DMS 273 treated with DMSO at 0.1 percent for 48 hours (cell line): ENCODE measurements around the gene EIPR1.
A peak's percentile ranks its signal among the peaks of the same experiment; 100 is the strongest.

Experiments used
- DNase-seq: peaks from one replicate; lab custom pipeline; 2025; lab: John Stamatoyannopoulos, UW

Gene EIPR1

GRCh38 chr2:3303583-3304406 is 73.8 kb downstream of the EIPR1 start:
- peak; percentile 28 for DNase-seq

- DNase-seq: no peak
These were observed 74.7 kb downstream of the EIPR1 start for GRCh38 chr2:3302751-3303582.

GRCh38 chr2:3302421-3302750 is 75.2 kb downstream of the EIPR1 start:
- no peak for DNase-seq

DNA sequence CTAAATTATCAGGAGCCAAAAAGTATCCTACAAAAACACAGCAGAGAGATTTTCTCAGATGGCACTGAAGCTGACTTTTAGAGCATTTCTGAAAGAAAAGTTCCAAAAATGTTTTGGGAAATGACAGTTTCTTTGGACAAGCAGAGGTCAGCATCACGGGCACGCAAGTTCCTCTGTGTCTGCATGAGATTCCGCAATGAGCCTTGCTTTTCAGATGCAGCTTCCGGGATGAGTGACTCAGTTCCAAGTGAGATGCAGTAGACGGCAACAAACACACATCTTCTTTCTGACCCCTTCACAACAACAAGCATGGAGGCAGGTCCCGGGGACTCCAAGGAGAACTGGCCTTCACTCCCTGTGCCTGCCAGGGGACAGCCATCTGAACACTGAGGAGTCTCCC is 76.6 kb downstream of the EIPR1 start:
- no peak for DNase-seq

DNA sequence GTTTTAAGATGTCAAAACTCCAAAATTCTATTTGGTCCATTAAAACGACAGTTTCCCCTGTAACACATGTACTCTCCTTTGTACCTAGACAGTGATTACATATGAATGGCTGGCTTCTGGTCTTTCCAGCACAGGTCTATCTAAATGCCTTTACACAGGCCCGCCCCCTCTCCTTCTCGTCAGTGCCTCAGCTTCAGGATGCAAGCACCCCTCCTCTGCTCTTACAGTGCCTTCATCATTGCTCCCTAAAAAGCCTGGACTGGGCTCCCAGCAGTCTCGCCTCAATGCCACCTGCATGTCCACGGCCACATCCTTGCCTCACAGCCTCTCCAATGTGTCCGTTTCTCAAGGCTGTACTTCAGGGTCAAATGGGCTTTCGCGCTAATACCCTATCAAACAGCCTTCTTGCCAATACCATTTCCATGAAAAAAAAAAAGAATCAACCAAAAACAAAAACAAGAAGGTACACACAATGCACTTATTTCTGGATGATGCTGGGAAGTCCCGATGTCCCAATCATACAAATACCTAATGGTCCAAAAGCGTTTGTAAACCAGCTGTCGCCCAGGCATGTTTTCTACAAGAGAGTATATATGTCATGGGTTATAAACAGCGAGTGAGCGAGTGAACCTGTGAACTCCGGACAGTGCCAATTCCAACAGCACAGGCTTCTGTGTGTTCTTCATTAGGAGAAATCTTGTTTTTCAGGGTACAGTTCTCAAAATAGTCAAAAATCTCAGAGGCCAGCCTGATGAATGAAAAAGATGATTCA is 77.2 kb downstream of the EIPR1 start:
- DNase-seq: no peak

- DNase-seq: no peak
These were observed 77.9 kb downstream of the EIPR1 start for GRCh38 chr2:3299703-3300102.

GRCh38 chr2:3299130-3299529 is 78.5 kb downstream of the EIPR1 start:
- no peak for DNase-seq

DNA sequence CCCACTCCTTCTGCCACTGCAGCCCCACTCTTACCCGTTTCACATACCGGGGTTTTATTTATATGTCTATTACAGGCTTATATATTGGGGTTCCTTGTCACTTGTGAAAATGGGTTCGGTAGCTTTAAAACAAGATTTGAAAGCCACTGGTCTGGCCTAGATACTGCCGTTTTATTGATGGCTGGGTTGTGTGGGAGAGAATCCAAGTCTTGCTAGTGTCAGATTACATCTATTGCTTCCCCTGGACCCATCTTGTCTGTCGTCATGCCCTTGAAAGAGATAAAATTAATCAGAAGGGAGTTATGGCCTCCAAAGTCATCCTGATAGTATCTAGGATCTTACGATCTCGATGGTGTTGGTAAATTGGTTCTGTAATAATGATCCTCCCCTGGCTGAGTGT is 79.4 kb downstream of the EIPR1 start:
- no peak for DNase-seq

- no peak for DNase-seq
These were observed 80.1 kb downstream of the EIPR1 start for GRCh38 chr2:3297523-3297922.

GRCh38 chr2:3296182-3296972 is 81.2 kb downstream of the EIPR1 start:
- no peak for DNase-seq

GRCh38 chr2:3294493-3294892 is 83.1 kb downstream of the EIPR1 start:
- DNase-seq: no peak

- DNase-seq: no peak
These were observed 83.5 kb downstream of the EIPR1 start for GRCh38 chr2:3294069-3294468.

DNA sequence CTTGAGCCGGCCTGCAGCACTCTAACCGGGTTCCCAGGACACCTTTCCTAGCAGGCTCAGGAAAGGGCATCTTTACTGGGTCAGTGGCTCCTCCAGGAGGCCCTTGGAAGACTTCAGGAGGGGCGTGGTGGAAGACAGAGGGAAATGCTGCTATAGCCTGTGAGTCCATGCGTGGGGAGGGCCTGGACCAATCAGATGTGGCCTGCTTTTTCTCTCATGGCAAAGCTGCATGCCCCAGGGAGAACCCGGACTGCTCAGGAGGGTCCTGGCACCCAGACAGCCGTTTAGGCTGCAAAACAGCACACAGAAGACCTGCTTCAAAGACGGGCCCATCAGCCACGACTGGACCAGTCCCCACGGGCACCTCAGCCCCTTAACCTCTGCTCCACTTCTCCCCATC is 84.4 kb downstream of the EIPR1 start:
- no peak for DNase-seq

DNA sequence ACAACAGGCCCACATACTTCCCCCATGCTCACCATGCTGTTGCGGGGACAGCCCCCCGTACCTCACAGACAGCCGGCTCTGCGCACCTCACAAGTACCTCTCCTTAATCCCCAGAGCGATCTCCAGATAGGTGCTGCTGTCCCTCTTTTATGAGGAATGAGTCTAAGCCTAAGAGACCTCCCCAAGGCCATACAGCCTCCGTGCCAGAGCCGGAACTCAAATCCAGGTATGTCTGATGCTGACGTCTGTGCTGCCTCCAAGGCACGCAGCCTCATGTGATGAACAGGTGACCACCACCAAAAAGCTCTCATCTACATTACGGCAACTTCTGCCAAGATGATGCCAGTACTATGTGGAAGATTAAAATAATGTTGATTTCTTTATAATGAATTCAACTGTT is 85.2 kb downstream of the EIPR1 start:
- no peak for DNase-seq

DNA sequence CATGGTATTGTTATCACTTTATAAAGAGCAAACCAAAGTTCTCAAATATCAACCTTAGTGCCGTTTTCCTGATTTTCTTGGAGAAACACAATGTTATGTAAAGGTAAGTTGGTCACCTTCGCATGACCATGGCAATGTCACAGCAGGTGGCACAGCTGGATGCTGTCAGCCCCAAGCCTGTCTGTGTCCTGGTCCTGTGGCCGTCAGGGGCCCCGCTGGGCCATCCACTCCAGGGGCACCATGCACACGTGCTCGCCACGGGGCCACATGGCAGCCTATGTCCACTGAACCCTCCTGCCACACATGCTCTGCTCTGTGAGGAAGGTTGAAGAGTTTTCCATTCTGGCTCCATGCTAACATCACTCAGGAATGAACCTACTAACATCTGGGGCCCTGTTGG is 85.9 kb downstream of the EIPR1 start:
- no peak for DNase-seq

GRCh38 chr2:3291113-3291512 is 86.5 kb downstream of the EIPR1 start:
- DNase-seq: no peak

DNA sequence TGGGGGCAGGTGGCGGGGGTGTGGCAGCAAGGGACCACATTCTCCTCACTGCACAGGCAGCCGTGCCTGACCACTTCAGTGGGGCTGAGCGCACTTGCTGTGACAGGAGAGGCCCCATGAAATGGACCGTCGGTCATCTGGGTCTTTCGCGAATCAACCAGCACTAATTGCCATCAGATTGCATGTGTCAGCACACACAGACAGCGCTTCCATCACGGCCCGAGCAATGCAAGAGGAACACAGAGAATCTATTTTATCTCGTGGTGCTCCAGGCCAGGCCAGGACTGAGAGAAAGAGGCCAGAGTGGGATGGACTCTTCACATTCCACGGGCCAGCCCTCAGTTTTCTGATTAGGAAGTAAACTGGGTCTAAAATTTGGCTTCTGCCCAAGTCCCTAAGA is 87.0 kb downstream of the EIPR1 start:
- no peak for DNase-seq

GRCh38 chr2:3289971-3290370 is 87.6 kb downstream of the EIPR1 start:
- DNase-seq: no peak

DNA sequence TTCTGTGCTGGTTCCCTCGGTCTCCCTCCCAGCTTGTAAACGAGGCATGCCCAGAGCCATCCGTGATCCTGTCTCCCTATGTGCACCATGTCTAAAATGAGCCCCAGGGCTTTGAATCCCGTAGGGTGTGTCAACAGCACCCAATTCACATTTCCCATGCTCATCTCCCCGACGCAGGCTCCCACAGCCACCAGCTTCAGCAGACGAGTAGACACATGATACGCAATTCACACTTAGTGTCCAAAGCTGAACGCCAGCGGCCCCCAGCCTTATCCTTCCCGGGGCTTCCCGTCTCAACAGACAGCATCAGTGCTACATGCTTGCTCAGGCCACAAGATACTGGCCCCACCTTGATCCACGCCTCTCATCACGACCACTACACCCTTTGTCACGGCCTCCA is 88.1 kb downstream of the EIPR1 start:
- DNase-seq: no peak

DNA sequence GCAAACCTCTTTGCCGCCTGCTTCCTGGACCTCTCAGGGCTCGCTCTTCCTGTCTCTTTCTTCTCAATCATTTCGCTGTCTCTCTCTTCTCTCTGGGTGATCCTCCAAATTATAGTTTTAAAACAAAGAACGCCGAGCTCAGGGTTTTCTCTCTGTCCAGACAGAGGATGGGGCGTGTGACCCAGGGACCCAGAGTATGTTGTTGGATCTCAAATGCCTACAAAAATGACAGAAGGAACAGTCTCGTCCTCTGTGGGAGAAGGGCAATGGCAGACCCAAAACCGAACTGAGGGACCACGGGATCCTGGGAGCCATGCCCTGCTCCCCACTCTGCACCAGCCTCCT is 88.5 kb downstream of the EIPR1 start:
- no peak for DNase-seq

GRCh38 chr2:3288470-3289170 is 89.0 kb downstream of the EIPR1 start:
- no peak for DNase-seq
